CD14-positive monocyte (primary cell): ENCODE data around the gene TAS2R19. TPM values are rescaled to one million over a fixed set of nuclear protein-coding genes. Genes with fewer than 3 reads are reported as not detected.

Source experiments
- DNase-seq, 3 donors: peaks; one replicate each; pipeline ENCODE4 v3.0.0-alpha.2; 2011 to 2022
- H2AFZ ChIP-seq: 2 replicates; pipeline ENCODE4 v1.6.0; 2012; ENCODE audit warnings: mild to moderate bottlenecking, low read depth, low read length, inconsistent platforms; ENCODE audit not compliant: insufficient read depth, poor library complexity, severe bottlenecking
- H3K27ac ChIP-seq, 2 donors: 1 replicate in 1 of 2; 2 replicates in 1 of 2; pipeline ENCODE4 v1.5.1; 2012 to 2013; ENCODE audit warnings: low read length in 2 of 2, control low read depth in 1 of 2, inconsistent platforms in 1 of 2, low read depth in 1 of 2, mild to moderate bottlenecking in 1 of 2
- H3K27me3 ChIP-seq, 2 donors: one replicate each; pipeline versions ENCODE4 v1.6.0 to v1.6.1; 2011 to 2013; ENCODE audit warnings: low read length in 2 of 2; ENCODE audit not compliant: control insufficient read depth in 2 of 2, insufficient read depth in 2 of 2
- H3K36me3 ChIP-seq, 2 donors: replicated peaks in 1 of 2; 1 replicate in 1 of 2; 2 replicates in 1 of 2; pipeline versions ENCODE4 v1.5.1 to v1.6.1; 2012 to 2013; ENCODE audit warnings: low read length in 2 of 2, control low read depth in 1 of 2, inconsistent platforms in 1 of 2, mild to moderate bottlenecking in 1 of 2; ENCODE audit not compliant: insufficient read depth in 2 of 2, control insufficient read depth in 1 of 2
- H3K4me1 ChIP-seq, 2 donors: 1 replicate in 1 of 2; 2 replicates in 1 of 2; pipeline versions ENCODE4 v1.5.1 to v1.6.1; 2012 to 2013; ENCODE audit warnings: low read length in 2 of 2, control low read depth in 1 of 2, inconsistent platforms in 1 of 2, mild to moderate bottlenecking in 1 of 2, moderate library complexity in 1 of 2; ENCODE audit not compliant: insufficient read depth in 2 of 2, control insufficient read depth in 1 of 2
- H3K4me2 ChIP-seq: replicated peaks from 2 replicates; pipeline ENCODE3; 2012; ENCODE audit warnings: low read length, moderate library complexity, mild to moderate bottlenecking; ENCODE audit not compliant: poor library complexity, severe bottlenecking; ENCODE audit errors: extremely low read depth
- H3K4me3 ChIP-seq, 3 experiments: fragments of 200-600 bp in 1 of 3; sonication (generic) in 1 of 3; replicated peaks in 1 of 3; 1 replicate in 2 of 3; 2 replicates in 1 of 3; pipeline ENCODE4 v1.5.1; 2011 to 2013; ENCODE audit warnings: low read length in 3 of 3, mild to moderate bottlenecking in 3 of 3, control low read depth in 2 of 3, low read depth in 2 of 3, inconsistent platforms in 1 of 3, moderate library complexity in 1 of 3
- H3K79me2 ChIP-seq: 2 replicates; pipeline ENCODE4 v1.6.0; 2012; ENCODE audit warnings: mild to moderate bottlenecking, control low read depth, inconsistent platforms, low read length, moderate library complexity; ENCODE audit not compliant: insufficient read depth
- H3K9ac ChIP-seq: 2 replicates; pipeline ENCODE4 v1.6.0; 2017; ENCODE audit warnings: low read length, mild to moderate bottlenecking; ENCODE audit not compliant: insufficient read depth, poor library complexity, severe bottlenecking
- H3K9me3 ChIP-seq, 2 donors: replicated peaks in 1 of 2; 1 replicate in 1 of 2; 2 replicates in 1 of 2; pipeline versions ENCODE4 v1.5.1 to v1.6.1; 2012 to 2013; ENCODE audit warnings: low read length in 2 of 2, control low read depth in 1 of 2; ENCODE audit not compliant: control insufficient read depth in 1 of 2, insufficient read depth in 1 of 2
- H4K20me1 ChIP-seq: 2 replicates; pipeline ENCODE4 v1.6.0; 2012; ENCODE audit warnings: mild to moderate bottlenecking, low read length, control low read depth, moderate library complexity; ENCODE audit not compliant: insufficient read depth
- H3K27ac Mint-ChIP-seq, 7 donors: one replicate each; pipeline ENCODE4 v1.8.0; 2020; ENCODE audit warnings: mild to moderate bottlenecking in 7 of 7, mixed read lengths in 7 of 7, moderate library complexity in 6 of 7, inconsistent platforms in 2 of 7
- H3K27me3 Mint-ChIP-seq, 3 donors: one replicate each; pipeline ENCODE4 v1.8.0; 2021 to 2022; ENCODE audit warnings: low read depth in 3 of 3, mild to moderate bottlenecking in 3 of 3, mixed read lengths in 3 of 3, moderate library complexity in 3 of 3, inconsistent platforms in 1 of 3
- H3K36me3 Mint-ChIP-seq, 2 donors: one replicate each; pipeline ENCODE4 v1.8.0; 2020; ENCODE audit warnings: mixed read lengths in 2 of 2, inconsistent platforms in 1 of 2, mild to moderate bottlenecking in 1 of 2
- H3K4me1 Mint-ChIP-seq: one replicate; pipeline ENCODE4 v1.8.0; 2020; ENCODE audit warnings: mild to moderate bottlenecking, mixed read lengths
- H3K4me3 Mint-ChIP-seq, 2 donors: one replicate each; pipeline ENCODE4 v1.8.0; 2020; ENCODE audit warnings: mild to moderate bottlenecking in 2 of 2, mixed read lengths in 2 of 2, moderate library complexity in 1 of 2
- H3K9me3 Mint-ChIP-seq, 7 donors: one replicate each; pipeline ENCODE4 v1.8.0; 2020 to 2022; ENCODE audit warnings: mixed read lengths in 7 of 7, mild to moderate bottlenecking in 6 of 7, moderate library complexity in 6 of 7, inconsistent platforms in 2 of 7
- CTCF ChIP-seq: fragments of 200-600 bp; IDR thresholded peaks from one replicate; pipeline ENCODE4 v1.8.0; 2022; ENCODE audit warnings: antibody characterized with exemption, mild to moderate bottlenecking
- WGBS: methylation state at CpG from one replicate; pipeline ENCODE4 v1.1.5; 2013; ENCODE audit warnings: missing lambda C conversion rate; ENCODE audit not compliant: insufficient coverage; 5-methylcytosine and 5-hydroxymethylcytosine counted together
- intact Hi-C, 2 donors: fragments of 100-400 bp; cut with micrococcal nuclease; formaldehyde crosslinking; loops; one replicate each; pipeline versions ENCODE4 v1.15.0 to v1.15.1; 2023
- polyA plus RNA-seq, 3 donors: library from polyadenylated mRNA; depleted of rRNA in 1 of 3; unstranded in 2 of 3; stranded (reverse) in 1 of 3; fragments of 300-500 nt in 2 of 3; fragments of >200 nt in 1 of 3; fragmentation: Illumina TruSeq in 2 of 3; gene quantifications; 1 replicate in 2 of 3; 2 replicates in 1 of 3; pipeline ENCODE4 v1.2.3, GENCODE V29; 2012 to 2021

TAS2R19 gene
- polyA plus RNA-seq, 3 donors, result 0.29 TPM; not detected in 2

- no peak overlapping the region for H3K4me3 ChIP-seq
- no peaks in the 10 kb centered on the region for H3K79me2 ChIP-seq
- H2AFZ ChIP-seq, result no peak overlapping the region
- H3K27me3 ChIP-seq, result no peaks in the 10 kb centered on the region
- no peaks in the 10 kb centered on the region for H3K27me3 Mint-ChIP-seq
- no peaks in the 10 kb centered on the region for H3K4me1 ChIP-seq
- H4K20me1 ChIP-seq, result no peaks in the 10 kb centered on the region
- peak overlapping the region in 1 of 7 donors; percentile 36 for H3K27ac Mint-ChIP-seq
- no peaks in the 10 kb centered on the region for H3K9me3 ChIP-seq
- peaks cover 4 to 6% of the 10 kb centered on the region in 2 donors for H3K36me3 Mint-ChIP-seq
- no peaks in the 10 kb centered on the region for H3K4me1 Mint-ChIP-seq
- H3K4me3 Mint-ChIP-seq, result no peak overlapping the region
- no peaks in the 10 kb centered on the region for H3K36me3 ChIP-seq
- no peak overlapping the region for H3K27ac ChIP-seq
- H3K4me2 ChIP-seq, result no peak overlapping the region
- no CpG with 5 or more reads among the region's 1 CpG for WGBS
- no peak for TF ChIP-seq CTCF
- DNase-seq, result no peak
- intact Hi-C loops, result no loop called here
- H3K9ac ChIP-seq, result no peak overlapping the region
- H3K9me3 Mint-ChIP-seq, result peaks cover 0 to 8% (median 1%) of the 10 kb centered on the region in 7 donors
Measured at GRCh38 chr12:11070999-11071398, 48.6 kb upstream of the TAS2R19 start.

GRCh38 chr12:11069854-11070365 is 47.5 kb upstream of the TAS2R19 start:
- Mint-ChIP-seq H3K4me3 (no peak overlapping the region), H3K36me3 (peaks cover 4 to 6% of the 10 kb centered on the region in 2 donors), H3K27ac (no peak overlapping the region), H3K27me3 (no peaks in the 10 kb centered on the region), H3K9me3 (peaks cover 0 to 9% (median 1%) of the 10 kb centered on the region in 7 donors), H3K4me1 (no peaks in the 10 kb centered on the region)
- intact Hi-C loops, result loop anchor here in 1 of 2 donors (1.0 kb wide), 1 partner anchor 56 kb away; no protein-coding TSS in a partner anchor
- Histone ChIP-seq H3K4me3 (no peak overlapping the region), H3K9ac (no peak overlapping the region), H3K4me2 (no peak overlapping the region), H2AFZ (no peak overlapping the region), H3K27ac (no peak overlapping the region), H3K79me2 (no peaks in the 10 kb centered on the region), H3K36me3 (no peaks in the 10 kb centered on the region), H3K4me1 (no peaks in the 10 kb centered on the region), H4K20me1 (no peaks in the 10 kb centered on the region), H3K27me3 (no peaks in the 10 kb centered on the region), H3K9me3 (no peaks in the 10 kb centered on the region)
- DNase-seq, result no peak
- 100% methylated on average over 1 of the region's 5 CpGs for WGBS
- TF ChIP-seq CTCF, result no peak
